Body of pancreas (tissue), 4 donors: ENCODE measurements around the gene TEX51. TPM values are rescaled to one million over a fixed set of nuclear protein-coding genes. Genes with fewer than 3 reads are reported as not detected.

Experiments
- ATAC-seq: fragments of 150-250 bp; one replicate; pipeline ENCODE4 v1.9.1; 2016
- DNase-seq, 4 donors: peaks; one replicate each; pipeline ENCODE4 v3.0.0-alpha.2; 2019
- H3K27ac ChIP-seq, 4 donors: fragments of 200-600 bp; sonication (generic); 1 replicate in 3 of 4; 2 replicates in 1 of 4; pipeline versions ENCODE4 v1.5.1 to v1.6.1; 2016 to 2019; ENCODE audit warnings: mild to moderate bottlenecking in 1 of 4, mixed read lengths in 1 of 4, moderate library complexity in 1 of 4
- H3K27me3 ChIP-seq, 2 donors: fragments of 200-600 bp; sonication (generic); one replicate each; pipeline ENCODE4 v1.6.0; 2016; ENCODE audit warnings: mild to moderate bottlenecking in 1 of 2
- H3K36me3 ChIP-seq, 2 donors: fragments of 200-600 bp; sonication (generic); replicated peaks in 1 of 2; 2 replicates each; pipeline ENCODE4 v1.5.1; 2016; ENCODE audit warnings: low read depth in 2 of 2; ENCODE audit not compliant: insufficient read depth in 1 of 2
- H3K4me1 ChIP-seq: fragments of 200-600 bp; sonication (generic); one replicate; pipeline ENCODE4 v1.6.0; 2016
- H3K4me3 ChIP-seq, 2 donors: fragments of 200-600 bp; sonication (generic); 1 replicate in 1 of 2; 2 replicates in 1 of 2; pipeline ENCODE4 v1.5.1; 2016 to 2019
- H3K9me3 ChIP-seq, 3 donors: fragments of 200-600 bp; sonication (generic); 1 replicate in 2 of 3; 2 replicates in 1 of 3; pipeline ENCODE4 v1.5.1; 2016
- POLR2A ChIP-seq, 3 donors: fragments of 450-650 bp; IDR thresholded peaks; one replicate each; pipeline ENCODE4 v1.6.1; 2016; ENCODE audit warnings: antibody characterized with exemption in 3 of 3, mild to moderate bottlenecking in 2 of 3
- WGBS, 2 donors: methylation state at CpG; one replicate each; pipeline ENCODE4 v1.1.5; 2017; 5-methylcytosine and 5-hydroxymethylcytosine counted together
- intact Hi-C: fragments of 100-400 bp; cut with DNase I; formaldehyde crosslinking; loops from one replicate; pipeline ENCODE4 v1.15.1; 2023
- total RNA-seq, 2 donors: library from RNA; depleted of rRNA; stranded (reverse); fragments of >200 nt; gene quantifications; one replicate each; pipeline ENCODE4 v1.1.0, GENCODE V29; 2016
- TF ChIP-seq, protein P1 (sequence below), 7 experiments: fragments of 450-650 bp in 4 of 7; fragments of 200-600 bp in 3 of 7; sonication (generic) in 3 of 7; IDR thresholded peaks; one replicate each; pipeline ENCODE4 v1.5.1; 2016 to 2019; ENCODE audit warnings: antibody characterized with exemption in 7 of 7

Gene TEX51
- total RNA-seq, 2 donors from 2014 or later = not detected

DNA sequence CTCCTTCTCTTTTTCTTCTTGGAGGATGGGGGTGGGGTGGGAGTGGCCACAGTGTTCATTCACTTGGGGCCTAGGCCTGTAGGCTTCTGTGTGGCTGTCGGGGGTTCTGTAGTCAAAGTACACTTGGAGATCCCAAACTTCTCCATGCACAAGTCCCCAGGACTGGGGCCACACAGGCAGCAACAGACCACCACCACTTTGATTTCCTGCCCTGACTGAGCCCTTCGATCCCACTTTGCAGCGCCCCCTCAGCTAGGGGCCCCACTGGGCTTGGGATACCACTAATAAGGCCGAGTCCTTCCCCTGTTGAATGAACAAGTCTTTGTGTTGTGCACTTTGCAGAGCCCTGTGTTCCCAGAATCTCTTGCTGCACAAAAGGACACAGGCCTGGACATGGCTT, 5.5 kb upstream of the TEX51 start:
- peak in 2 of 4 donors; percentile 1 to 3 for DNase-seq
- WGBS, 2 donors = 71 to 74% methylated on average over 4 of the region's 4 CpGs
- TF ChIP-seq, protein P1, sequence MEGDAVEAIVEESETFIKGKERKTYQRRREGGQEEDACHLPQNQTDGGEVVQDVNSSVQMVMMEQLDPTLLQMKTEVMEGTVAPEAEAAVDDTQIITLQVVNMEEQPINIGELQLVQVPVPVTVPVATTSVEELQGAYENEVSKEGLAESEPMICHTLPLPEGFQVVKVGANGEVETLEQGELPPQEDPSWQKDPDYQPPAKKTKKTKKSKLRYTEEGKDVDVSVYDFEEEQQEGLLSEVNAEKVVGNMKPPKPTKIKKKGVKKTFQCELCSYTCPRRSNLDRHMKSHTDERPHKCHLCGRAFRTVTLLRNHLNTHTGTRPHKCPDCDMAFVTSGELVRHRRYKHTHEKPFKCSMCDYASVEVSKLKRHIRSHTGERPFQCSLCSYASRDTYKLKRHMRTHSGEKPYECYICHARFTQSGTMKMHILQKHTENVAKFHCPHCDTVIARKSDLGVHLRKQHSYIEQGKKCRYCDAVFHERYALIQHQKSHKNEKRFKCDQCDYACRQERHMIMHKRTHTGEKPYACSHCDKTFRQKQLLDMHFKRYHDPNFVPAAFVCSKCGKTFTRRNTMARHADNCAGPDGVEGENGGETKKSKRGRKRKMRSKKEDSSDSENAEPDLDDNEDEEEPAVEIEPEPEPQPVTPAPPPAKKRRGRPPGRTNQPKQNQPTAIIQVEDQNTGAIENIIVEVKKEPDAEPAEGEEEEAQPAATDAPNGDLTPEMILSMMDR (IDR thresholded peaks at IDR 0.05) = no peak
- TF ChIP-seq POLR2A (IDR thresholded peaks at IDR 0.05) = no peak

DNA sequence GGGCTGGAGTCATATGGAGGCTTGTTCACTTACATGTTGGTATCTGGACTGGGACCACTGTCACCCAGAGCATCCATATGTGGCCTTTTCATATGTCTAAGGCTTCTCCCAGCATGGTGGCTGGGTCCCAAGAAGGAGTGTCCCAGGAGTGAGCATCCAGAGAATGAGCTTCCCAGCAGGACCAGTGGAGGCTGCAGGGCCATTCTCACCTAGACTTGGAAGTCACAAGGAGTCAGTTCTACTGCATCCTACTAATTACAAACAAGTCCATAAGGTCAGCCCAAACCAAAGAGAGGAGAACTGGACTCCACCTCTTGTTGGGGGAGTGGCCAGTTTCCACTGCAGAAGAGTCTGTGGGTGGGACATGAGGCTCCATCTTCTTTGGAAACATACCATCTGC, 5.1 kb upstream of the TEX51 start:
- H3K27me3 ChIP-seq = no peaks in the 10 kb centered on the region
- no peak overlapping the region for H3K27ac ChIP-seq
- no peak overlapping the region for H3K4me3 ChIP-seq
- no peaks in the 10 kb centered on the region for H3K9me3 ChIP-seq
- no peaks in the 10 kb centered on the region for H3K4me1 ChIP-seq
- intact Hi-C loops = no loop called here
- ATAC-seq = no peak
- TF ChIP-seq POLR2A (IDR thresholded peaks at IDR 0.05) = no peak
- H3K36me3 ChIP-seq = no peaks in the 10 kb centered on the region
- peak in 1 of 4 donors; percentile 4 for DNase-seq

More for the DNA sequence above, 5.5 kb upstream of the TEX51 start:
- Histone ChIP-seq H3K4me3 (no peak overlapping the region), H3K27me3 (no peaks in the 10 kb centered on the region), H3K36me3 (no peaks in the 10 kb centered on the region), H3K9me3 (no peaks in the 10 kb centered on the region), H3K4me1 (no peaks in the 10 kb centered on the region), H3K27ac (no peak overlapping the region)
- intact Hi-C loops = no loop called here
- ATAC-seq = no peak

DNA sequence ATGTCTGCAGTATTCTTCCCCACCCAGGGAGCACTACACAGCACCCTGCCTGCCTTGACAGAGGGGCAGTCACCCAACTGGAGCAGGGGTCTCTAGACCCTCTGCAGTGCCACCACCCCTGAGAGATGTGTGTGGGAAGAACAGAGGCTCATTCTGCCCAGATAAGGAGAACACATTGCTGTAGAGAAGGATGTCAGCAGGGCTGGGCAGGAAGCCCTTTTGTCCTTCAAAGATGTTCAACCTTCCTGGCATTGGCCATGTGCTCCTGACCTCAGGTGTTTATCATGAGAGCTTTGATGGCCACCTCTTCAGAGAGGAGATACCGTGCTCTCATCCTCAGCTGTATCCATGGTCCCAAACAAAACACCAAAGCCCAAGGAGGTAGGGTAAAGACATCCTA, 4.6 kb upstream of the TEX51 start:
- Histone ChIP-seq H3K27me3 (no peaks in the 10 kb centered on the region), H3K27ac (no peak overlapping the region), H3K4me3 (no peak overlapping the region), H3K9me3 (no peaks in the 10 kb centered on the region), H3K4me1 (no peaks in the 10 kb centered on the region), H3K36me3 (no peaks in the 10 kb centered on the region)
- intact Hi-C loops = no loop called here
- TF ChIP-seq, protein P1 (IDR thresholded peaks at IDR 0.05) = no peak
- no peak for TF ChIP-seq POLR2A (IDR thresholded peaks at IDR 0.05)
- ATAC-seq (no peak), DNase-seq (peak in 2 of 4 donors; percentile 1 to 2)
- 61% methylated on average over 1 of the region's 1 CpG; no CpG with 5 or more reads in 1 of the 2 donors for WGBS, 2 donors

GRCh38 chr2:126894585-126895182, 4.0 kb upstream of the TEX51 start:
- Histone ChIP-seq H3K27me3 (no peaks in the 10 kb centered on the region), H3K27ac (no peak overlapping the region), H3K36me3 (no peaks in the 10 kb centered on the region), H3K4me1 (no peaks in the 10 kb centered on the region), H3K4me3 (no peak overlapping the region), H3K9me3 (no peaks in the 10 kb centered on the region)
- DNase-seq (peak in 2 of 4 donors; percentile 4 to 6), ATAC-seq (no peak)
- TF ChIP-seq, protein P1 (IDR thresholded peaks at IDR 0.05) = no peak
- no peak for TF ChIP-seq POLR2A (IDR thresholded peaks at IDR 0.05)
- intact Hi-C loops = no loop called here
- 77 to 78% methylated on average over 9 of the region's 9 CpGs for WGBS, 2 donors

- DNase-seq (peak in 1 of 4 donors; percentile 2), ATAC-seq (no peak)
- WGBS, 2 donors = 47 to 54% methylated on average over 4 of the region's 4 CpGs
- no peaks in the 10 kb centered on the region for H3K27me3 ChIP-seq
- no peaks in the 10 kb centered on the region for H3K4me1 ChIP-seq
- H3K36me3 ChIP-seq = no peaks in the 10 kb centered on the region
- TF ChIP-seq, protein P1 (IDR thresholded peaks at IDR 0.05) = no peak
- TF ChIP-seq POLR2A (IDR thresholded peaks at IDR 0.05) = no peak
- no peak overlapping the region for H3K4me3 ChIP-seq
- H3K27ac ChIP-seq = no peak overlapping the region
- no peaks in the 10 kb centered on the region for H3K9me3 ChIP-seq
- intact Hi-C loops = no loop called here
Measured at GRCh38 chr2:126895336-126895735, 3.4 kb upstream of the TEX51 start.
